ENCODE measurements around the gene SUPT4H1.

DNA sequence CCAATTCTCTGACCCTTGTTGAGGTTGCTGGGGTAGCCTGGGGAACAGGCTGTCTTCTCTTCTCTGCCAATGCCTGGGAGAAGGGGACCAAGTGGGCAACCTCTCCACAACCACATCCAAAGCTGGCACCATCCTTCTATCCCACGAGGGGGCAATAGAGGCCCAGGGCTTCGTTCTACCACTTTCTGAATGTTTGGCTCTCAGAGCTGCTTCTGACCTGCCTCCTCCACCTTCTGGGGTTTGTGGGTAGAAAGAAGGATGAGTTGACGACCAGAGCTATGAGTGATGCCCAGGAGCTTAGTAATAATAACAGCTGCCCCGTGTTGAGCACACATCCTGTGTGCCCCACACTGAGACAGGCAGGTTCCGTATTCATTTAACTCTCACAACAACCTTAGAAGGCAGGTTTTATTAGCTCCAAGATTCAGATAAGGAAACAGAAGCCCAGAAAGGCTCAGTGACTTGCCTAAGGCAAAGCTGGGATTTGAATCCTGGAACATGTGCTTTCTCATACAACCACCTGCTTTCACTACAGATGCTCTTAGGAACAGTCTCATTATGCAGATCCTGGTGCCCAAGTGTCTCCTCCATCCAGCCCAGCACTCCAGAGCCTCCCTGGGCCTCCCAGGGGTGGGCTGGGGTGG is 34.5 kb downstream of the SUPT4H1 start:
- TF ChIP-seq EZH2 (IDR thresholded peaks at IDR 0.05) (no peak), POLR2AphosphoS5 (IDR thresholded peaks at IDR 0.05; ENCODE audit: borderline replicate concordance, low read depth, low read length) (no peak)
